Medulla oblongata (tissue), 1 donor: ENCODE measurements around the gene KAZN.

Experiments
- DNase-seq: peaks from one replicate; pipeline ENCODE4 v3.0.0-alpha.2; 2015; ENCODE audit errors: extremely low spot score

The KAZN gene

DNA sequence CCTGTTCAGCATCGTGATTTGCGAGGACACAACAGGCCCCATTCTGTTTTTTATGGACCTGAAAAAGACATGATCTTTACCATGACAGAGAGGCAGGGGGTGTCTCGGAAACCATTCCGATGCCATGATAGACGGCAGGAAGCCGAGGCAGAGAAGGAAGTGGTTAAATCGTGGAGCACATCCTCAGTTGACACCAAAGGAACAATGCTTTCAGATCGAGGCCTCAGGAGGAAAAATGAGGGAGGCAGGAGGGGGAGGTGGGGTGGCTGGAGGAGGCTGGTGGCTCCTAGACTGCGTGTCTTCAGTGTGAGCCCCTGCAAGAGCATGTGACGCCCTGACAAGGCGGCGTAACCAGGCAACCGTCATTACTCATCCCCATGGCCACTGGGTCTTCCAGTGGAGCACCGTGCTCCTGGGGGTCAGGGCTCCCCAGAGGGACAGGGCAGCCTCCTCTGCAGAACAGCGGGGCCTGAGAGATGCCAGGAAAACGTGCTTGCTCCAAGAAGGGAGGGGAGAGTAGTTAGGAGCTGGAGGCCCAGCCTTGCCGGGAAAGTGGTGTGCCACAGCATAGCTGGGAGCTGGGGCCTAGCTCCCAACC, 382.2 kb downstream of the KAZN start:
- DNase-seq, result peak; percentile 58

DNA sequence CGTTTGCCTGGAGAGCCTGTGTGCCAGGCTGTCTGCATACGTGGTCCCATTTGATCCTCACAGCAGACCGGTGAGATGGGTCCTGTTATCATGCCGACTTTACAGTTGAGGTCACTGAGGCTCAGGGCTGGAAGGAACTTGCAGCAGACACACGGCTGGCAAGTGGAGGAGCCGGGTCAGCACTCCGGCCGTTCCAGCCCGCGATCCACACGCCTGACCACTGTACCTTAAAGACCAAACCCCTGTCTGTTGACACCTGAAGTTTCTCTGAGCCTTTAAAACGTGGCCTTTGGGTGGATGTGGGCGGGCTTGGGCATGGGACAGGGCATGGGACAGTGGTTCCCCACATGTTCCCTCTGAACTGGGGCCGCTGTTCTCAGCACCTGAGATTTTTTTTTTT, 383.5 kb downstream of the KAZN start:
- no peak for DNase-seq

DNA sequence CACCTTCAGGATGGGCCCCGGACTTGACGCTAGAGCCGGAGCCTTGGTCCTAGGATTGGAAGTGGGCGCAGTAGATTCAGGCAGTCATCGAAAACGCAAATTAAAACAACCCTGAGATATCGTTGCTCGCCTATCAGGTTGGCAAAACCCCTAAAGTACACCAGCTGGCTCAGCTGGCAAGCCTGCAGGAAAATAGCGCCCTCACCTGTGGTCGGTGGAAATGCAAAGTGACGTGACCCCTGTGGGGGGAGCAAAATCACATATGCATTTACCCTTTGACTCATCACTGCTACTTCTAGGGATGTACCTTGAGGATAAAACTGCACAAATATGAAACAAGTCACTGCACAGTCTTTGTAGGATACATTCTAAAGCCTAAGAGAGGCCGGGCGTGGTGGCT, 384.8 kb downstream of the KAZN start:
- no peak for DNase-seq

DNA sequence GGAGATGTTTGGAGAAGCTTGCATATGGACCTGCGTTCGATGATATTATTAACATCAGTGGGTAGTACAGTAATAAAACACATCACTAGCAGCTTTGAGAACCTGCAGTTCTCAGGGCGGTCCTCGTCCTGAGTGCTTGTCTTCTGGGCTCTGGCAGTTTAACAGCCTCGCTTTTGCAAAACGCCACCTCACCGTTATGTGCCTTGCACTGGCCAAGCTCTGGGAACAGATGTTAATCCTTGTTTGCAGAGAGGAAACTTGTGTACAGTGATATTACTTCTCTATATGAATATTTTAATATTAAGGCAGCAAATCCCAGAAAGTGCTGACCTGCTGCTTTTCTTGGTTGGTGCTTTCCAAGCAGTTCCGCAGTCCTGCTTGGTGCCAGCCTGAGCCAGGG, 387.7 kb downstream of the KAZN start:
- DNase-seq, result no peak

DNA sequence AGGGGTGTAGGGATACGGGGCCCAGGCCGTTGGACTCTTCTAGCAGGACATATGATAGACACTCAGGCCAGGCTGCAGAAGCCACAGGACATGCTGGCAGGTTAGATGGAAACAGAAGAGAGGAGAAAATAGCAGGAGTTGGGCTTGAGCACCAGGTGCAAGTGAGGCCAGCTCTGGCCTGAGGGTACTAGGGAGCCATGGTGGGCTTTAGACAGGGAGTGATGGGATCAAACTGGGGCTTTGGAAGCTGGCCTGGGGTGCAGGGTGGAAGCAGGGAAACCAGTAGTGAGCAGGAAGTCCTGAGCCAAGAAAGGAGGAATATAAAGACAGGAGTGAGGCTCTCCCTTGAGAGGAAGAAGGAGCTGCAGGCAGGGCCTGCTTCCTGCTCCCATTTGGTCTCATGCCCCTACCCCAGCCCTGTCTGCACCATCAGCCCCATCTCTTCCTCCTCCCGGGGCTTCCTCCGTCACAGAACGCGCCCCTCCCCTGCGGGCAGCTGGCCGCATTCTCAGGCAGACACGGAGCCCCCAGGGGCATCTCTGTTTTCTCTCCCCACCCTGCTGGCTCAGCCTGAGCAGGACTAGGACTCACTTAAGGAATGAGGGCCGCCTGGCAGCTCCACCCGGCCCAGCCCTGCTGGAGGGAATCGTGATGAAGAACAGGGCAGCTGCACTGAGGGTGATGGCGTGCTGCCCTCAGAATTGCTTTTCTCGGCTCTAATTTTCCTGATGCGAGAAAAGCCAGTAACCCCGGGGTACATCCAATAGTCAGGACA, 389.5 kb downstream of the KAZN start:
- DNase-seq, result no peak

DNA sequence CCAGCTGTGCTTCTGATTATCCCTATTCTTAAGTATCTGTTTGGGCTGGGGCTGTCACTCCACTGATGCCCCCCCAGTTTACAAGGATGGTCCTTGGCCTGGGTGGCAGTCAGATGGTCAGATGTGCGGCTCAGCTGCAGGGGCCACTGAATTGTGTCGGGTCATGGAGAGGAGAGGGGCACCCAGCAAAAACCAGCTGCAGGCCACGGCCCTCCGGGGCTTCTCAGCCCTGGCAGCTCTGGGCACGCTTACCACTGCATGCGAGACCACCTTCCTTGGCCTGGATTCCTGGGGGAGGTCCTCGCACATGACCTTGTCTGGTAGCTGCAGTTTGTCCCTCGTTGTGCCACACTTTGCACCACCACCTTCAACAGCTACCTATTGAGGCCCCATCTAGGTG, 390.2 kb downstream of the KAZN start:
- DNase-seq, result no peak

DNA sequence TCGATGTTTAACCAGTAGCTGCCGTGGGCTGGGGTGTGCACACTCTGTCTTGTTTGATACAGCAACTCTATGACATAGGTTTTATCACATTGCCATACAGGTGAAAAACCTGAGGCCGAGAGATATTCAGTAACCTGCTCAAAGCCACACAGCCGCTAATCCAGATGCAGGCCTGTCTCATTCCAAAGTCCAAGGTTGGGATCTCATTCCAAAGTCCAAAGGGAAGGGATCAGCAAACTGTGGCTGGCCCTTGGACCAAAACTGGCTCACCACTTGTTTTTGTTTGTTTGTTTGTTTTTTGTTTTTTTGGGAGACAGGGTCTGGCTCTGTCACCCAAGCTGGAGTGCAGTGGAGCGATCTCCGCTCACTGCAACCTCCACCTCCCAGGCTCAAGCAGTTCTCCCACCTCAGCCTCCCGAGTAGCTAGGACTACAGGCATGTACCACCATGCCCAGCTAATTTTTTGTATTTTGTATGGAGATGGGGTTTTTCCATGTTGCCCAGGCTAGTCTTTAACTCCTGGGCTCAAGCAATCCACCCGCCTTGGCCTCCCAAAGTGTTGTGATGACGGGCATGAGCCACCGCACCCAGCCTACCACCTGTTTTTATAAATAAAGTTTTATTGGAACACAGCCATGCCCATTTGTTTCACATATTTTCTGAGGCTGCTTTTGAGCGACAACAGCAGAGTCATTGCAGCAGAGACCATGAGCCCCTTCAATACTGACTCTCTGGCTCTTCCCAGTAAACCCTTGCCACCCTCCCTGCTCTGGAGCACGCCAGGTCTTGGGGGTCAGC, 391.6 kb downstream of the KAZN start:
- no peak for DNase-seq

DNA sequence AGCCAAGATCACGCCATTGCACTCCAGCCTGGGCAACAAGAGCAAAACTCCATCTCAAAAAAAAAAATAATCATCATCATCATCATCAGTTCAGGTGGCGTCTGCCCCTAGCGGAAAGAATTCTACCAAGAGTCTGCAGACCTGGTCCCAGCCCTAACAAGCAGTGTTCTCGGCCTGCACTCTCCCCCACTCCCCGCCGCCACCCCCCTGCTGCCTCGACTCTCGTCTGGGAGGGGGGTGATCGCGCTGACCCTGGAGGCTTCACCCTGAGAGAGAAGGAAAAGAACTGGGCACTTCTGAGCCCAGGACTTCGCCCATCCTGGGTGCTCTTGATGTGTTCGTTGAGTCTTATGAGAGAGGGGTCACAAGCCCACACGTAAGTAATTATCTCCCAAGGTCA, 394.9 kb downstream of the KAZN start:
- DNase-seq, result no peak

DNA sequence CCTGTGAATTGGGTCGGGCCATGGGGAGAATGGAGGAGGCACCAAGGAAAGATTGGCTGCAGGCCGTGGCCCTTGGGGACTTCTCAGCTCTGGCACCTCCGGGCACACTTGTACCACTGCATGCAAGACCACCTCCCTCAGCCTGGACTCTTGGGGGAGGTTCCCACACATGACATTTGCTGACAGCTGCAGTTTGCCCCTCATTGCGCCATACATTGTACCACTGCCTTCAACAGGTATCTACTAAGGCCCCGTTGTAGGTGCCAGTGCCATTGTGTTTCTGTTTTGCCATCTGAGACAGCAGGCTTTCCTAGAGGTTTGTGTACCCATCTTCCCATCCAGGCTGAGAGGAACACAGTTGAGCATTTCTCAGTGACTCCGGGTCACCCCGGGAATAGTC, 395.7 kb downstream of the KAZN start:
- no peak for DNase-seq

DNA sequence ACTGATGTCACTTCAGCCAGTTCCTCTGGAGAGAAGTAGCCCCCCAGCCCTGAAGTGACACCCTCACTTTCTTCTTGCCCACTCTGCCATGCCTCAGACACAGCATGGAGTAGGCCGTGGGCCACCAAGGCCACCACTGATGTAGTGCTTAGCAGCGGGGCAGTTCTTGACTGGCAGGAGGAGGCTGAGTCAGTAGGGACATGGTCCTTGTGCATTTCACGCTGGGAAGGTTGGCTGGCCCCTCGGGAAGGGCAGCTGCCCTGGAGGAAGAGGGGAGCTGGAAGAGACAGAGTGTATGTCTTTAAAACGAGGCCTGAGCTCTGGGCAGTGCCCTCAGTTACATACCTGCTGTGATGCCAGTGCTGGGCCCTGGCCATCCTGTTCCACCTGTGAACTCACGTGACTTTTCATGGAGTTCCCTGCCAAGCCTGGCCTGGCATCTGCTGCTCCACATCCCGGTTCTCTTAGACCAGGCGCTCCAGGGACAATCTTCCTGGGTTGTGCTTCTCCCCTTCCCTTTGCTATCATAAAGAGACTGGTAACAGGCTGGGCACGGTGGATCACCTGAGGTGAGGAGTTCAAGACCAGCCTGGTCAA, 396.5 kb downstream of the KAZN start:
- DNase-seq, result no peak

DNA sequence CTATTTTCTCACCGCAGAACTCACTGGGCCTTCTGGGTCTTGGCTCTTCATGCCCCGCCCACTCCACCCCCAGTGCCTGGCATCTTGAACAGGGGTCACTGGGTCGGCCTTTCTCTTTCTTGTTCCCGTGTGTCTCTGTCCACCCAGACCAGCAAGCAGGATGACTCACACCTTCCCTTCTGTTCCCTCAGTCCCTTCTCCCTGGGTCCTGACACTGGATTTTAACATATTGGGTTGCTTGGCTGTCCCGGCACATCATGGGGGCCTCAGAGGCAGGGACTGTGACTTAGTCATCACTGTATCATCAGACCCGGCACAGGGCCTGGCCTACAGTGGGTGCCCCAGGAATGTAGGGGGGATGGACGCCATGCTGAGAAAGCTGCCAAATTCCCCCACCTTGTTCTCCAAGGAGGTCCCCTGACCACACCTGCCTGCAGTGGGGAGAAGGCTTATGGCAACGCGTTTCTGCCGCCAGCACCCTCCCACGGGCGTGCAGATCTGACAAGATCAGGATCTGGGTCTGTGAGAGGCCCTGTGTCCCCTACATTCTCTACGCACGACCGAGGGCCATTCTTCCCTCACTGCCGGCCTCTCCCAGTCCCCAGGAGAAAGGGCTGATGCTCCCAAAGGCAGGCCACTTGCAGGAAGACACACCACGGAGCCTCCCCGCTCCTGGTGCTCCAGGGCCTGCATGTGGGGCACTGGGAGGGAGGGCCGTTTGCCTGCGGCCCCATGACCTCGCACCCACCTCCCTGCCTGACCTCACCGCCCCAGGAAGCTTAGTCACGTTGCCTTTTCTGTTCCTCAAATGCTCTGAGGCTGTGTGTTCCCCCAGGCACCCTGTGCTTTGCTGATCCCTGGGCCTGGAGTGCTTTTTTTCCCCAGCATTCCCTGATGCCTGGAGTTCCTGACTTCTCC, 397.9 kb downstream of the KAZN start:
- no peak for DNase-seq

DNA sequence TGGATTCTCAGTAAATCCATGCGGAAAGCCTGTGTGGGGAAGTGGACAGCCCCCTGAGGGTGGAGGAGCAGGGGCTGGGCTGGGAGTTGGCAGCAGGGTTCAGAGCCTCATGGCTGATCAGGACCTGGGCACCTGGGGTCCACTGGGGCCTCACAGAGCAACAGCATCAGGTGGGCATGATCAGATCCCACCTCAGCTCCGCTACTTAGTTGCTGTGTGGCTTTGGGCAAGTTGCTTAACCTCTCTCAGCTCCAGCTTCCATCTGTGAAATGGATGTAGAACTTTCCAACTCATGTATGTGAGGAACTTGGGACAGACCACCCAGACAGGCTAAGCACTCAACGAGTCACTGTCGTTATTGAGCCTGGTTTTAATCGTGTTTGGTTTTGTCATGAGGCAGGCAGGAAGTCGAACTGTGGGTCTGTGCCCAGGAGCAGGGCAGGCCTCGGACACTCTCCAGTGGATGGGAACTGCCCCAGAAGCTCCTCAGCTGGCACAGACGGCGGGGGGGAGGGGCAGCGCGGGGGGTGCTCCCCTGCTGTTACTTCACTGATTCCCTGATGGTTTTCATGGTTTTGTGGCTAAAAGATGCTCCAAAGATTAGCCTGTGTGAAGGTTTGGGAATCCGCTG, 399.3 kb downstream of the KAZN start:
- no peak for DNase-seq

DNA sequence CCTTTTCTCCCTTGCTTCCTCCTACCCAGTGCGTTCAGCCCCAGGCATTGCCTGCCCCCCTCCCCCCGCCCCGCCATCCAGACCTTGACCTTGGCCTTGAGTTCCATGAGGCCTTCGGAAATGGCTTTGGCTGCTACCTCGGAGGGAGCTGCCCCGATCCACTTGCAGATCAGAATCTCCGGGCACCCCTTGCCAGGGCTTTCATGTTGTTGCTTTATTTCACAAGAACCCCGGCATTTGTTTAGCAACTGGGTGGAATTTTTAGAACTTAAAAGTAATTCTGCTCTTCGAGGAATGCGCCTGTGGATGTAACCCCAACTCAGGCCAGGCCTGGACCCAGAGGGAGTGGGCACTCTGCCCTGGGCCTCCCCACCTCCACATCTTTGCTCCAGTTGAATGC, 401.0 kb downstream of the KAZN start:
- DNase-seq, result no peak

DNA sequence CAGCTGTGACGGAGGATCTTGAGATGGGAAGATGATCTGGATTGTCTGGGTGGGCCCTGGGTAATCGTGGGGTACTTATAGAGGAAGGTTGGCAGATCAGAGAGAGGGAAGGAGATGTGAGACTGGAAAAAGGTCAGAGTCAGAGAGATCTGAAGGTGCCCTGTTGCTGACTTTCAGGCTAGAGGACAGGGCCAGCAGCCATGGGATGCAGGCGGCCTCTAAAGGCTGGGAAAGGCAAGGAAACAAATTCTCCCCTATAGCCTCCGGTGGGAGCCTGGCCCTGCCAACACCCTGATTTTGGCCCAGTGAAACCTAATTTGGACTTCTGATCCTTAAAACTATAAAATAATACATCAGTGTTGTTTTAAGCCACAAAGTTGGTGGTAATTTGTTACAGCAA, 401.5 kb downstream of the KAZN start:
- DNase-seq, result no peak

DNA sequence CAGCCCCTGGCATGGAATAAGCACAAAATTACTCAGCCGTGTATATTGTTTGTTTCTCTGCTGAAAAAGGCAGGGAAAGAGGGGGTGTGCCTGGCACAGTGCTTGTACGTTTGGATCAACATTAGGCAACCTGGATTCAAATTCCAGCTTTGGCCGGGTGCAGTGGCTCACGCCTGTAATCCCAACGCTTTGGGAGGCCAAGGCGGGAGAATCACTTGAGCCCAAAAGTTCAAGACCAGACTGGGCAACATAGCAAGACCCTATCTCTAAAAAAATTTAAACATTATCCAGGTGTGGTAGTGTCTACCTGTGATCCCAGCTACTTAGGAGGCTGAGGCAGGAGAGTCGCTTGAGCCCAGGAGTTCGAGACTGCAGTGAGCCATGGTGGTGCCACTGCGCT, 402.2 kb downstream of the KAZN start:
- no peak for DNase-seq

DNA sequence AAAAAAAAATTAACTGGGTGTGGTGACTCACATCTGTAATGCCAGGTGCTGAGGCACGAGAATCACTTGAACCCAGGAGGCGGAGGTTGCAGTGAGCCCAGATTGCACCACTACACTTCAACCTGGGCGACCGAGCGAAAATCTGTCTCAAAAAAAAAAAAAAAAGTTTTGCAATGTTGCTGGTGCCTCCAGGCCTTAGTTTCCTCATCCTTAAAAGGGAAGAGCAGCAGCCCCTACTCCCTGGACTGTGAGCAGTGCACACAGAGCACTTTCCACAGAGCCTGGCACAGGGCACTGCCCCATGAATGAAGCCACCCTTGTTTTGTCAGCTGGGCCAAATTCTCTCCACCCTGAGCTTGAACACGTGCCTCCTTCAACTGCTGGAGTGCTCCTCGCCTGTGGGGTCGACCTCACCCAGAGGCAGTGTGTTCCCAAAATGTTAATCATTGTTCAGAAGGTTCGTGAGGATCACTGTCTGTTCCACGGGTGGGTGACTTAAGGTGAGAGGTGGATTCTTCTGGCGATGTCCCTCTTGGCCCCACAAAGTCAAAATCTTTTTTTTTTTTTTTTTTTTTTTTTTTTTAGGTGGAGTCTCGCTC, 402.9 kb downstream of the KAZN start:
- no peak for DNase-seq

DNA sequence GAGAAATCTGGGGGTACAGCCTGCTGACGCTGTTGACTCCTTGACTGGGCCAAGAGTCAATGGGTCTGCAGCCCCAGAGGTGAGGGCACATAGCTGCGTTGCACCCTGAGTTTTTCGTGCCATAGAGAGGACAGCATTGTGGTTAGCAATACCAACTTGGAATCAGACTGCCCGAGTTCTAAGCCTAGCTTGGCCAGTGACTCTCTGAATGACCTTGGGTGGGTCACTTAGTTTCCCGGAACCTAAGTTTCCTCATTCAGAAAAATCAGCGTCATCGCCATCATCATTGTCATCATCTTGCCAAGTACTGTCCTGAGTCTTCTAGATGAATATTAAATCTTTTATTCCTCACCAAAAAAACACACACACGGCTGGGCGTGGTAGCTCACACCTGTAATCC, 403.8 kb downstream of the KAZN start:
- DNase-seq, result no peak

DNA sequence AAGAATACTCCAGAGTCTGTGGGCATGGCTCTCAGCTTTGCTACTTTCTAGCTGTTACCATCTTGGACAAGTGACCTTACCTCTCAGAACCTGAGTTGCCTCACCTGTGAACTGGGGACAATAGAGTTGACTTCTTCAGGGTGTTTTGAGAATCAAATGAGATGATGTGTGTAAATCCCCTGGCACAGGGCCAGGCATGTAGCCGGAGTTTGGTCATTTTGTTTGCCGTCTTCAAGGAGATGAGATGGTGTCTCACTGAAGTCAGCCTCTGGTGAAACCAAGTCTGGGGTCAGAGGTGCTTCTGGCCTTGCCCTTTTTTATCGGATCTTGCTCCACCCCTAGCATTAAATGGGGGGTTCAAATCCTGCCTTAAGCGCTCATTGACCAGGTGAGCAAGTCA, 405.9 kb downstream of the KAZN start:
- DNase-seq, result no peak

DNA sequence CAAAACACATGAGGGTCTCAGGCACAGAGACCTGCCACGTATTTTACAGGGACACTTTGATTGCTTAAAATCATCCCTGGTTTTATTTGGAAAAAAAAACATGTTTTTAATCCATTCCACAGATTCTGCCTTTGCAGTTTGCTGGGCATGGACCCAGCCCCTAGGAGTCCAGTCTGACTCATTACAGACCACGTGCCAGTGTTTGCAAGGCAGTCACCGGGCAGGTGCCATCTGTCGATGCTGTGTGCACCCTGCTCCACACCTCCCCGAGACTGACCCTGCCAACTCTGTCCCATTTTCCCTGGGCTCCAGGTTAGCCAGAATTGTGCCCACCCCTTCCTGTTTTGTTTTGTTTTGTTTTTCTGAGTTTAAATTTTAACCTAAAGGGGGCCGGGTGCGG, 406.6 kb downstream of the KAZN start:
- no peak for DNase-seq

DNA sequence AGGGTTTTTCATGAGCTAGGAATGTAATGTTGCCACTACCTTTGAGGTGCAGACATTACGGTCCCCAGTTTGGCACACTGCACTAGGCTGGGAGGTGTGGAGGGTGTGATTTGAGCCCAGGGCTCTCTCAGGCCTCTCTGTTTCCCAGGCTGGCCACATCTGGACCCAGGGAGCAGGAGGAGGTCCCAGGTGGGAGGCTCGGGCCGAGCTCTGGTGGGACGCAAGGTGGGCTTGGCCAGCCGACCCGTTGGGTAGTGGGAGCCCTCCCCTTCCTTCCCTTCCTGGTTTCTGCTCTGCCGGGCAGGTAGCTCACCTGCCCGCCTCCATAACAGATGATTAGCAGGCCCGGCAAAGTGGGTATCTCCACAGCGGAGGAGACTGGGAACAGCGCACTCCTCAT, 408.9 kb downstream of the KAZN start:
- DNase-seq, result no peak

DNA sequence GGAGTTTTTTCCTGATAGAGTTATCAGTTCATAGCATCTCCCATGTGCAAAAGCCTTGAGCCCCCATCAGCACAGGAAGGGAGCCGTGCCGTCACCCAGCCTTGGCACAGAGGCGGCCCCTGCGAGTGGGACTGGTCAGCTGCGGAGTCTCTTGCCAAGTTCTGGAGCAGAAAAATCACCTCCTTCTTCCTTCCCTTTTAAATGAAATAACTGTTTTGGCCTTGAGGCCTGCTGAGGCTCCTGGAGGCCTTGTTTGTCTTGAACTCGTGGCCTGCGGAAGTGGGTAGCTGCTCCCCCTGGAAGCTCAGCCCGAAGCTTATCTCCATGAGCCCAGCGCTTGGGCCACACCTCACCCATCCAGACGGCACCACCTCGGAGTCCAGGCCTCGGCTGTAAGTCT, 409.4 kb downstream of the KAZN start:
- DNase-seq, result peak; percentile 23
